GM23338 (cell line): ENCODE measurements around the gene ACHE.

Experiments used
- CREB1 ChIP-seq: fragments of 250-450 bp; sonication (Bioruptor Pico); IDR thresholded peaks from 2 replicates; pipeline ENCODE4 v1.5.0; 2020; ENCODE audit warnings: low read depth, mild to moderate bottlenecking, moderate library complexity
- CTCF ChIP-seq, 2 experiments: fragments of 200-600 bp in 1 of 2; sonication (generic) in 1 of 2; conservative IDR thresholded peaks; 2 replicates each; pipeline versions ENCODE4 v1.5.1 to v1.6.1; 2016 to 2017; ENCODE audit warnings: antibody characterized with exemption in 2 of 2, low read depth in 2 of 2, mild to moderate bottlenecking in 2 of 2, moderate library complexity in 1 of 2
- EZH2phosphoT487 ChIP-seq: fragments of 200-600 bp; sonication (generic); IDR thresholded peaks from one replicate; pipeline ENCODE4 v1.8.1; 2018; ENCODE audit warnings: antibody characterized with exemption; ENCODE audit not compliant: unreplicated experiment
- POLR2AphosphoS5 ChIP-seq: IDR thresholded peaks from 2 replicates; pipeline ENCODE4 v1.6.1; 2016; ENCODE audit warnings: antibody characterized with exemption, low read depth

- TF ChIP-seq CTCF (conservative IDR thresholded peaks at IDR 0.05; ENCODE audit: low read depth in 2 of 2) (no peak), POLR2AphosphoS5 (no peak; the same call in 1 of the 2 replicates), EZH2phosphoT487 (no peak), CREB1 (CRISPR knock-in tag) (peak; percentile 71)
Measured at GRCh38 chr7:100867776-100868485, 27.8 kb downstream of the ACHE start.
